ENCODE measurements around the gene MACROD2. TPM values are rescaled to one million over a fixed set of nuclear protein-coding genes. Genes with fewer than 3 reads are reported as not detected.

Gene MACROD2
- polyA plus RNA-seq, 1 donor from 2014 or later, result 23.2 TPM

DNA sequence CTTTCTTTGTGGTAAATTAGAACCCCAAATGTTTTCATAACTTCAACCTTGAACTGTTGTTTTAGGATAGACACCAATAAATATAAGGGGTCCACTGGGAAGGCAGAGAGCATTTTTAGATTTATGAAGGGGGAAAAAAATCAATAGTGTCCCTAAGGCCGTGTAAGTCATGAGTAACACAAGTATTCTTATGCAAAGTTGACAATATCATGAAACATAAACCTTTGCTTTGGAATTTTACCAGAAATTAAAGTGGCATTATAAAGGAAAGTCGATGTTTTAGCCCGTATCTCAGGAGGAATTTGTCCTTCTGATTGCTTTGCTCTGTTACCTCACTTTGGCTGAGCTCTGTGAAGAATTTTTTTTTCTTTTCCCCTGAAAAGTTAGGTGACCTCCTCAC lies 737.0 kb downstream of the MACROD2 start:
- no peak overlapping the region for H3K4me3 ChIP-seq (ENCODE audit: low read length)
- H3F3A ChIP-seq (ENCODE audit: insufficient read depth, low read length, poor library complexity, severe bottlenecking), result no peaks in the 10 kb centered on the region
- no peak for TF ChIP-seq EZH2 (IDR thresholded peaks at IDR 0.05; ENCODE audit: borderline replicate concordance, insufficient read depth, low read length, poor library complexity, severe bottlenecking)
- TF ChIP-seq, protein P1, sequence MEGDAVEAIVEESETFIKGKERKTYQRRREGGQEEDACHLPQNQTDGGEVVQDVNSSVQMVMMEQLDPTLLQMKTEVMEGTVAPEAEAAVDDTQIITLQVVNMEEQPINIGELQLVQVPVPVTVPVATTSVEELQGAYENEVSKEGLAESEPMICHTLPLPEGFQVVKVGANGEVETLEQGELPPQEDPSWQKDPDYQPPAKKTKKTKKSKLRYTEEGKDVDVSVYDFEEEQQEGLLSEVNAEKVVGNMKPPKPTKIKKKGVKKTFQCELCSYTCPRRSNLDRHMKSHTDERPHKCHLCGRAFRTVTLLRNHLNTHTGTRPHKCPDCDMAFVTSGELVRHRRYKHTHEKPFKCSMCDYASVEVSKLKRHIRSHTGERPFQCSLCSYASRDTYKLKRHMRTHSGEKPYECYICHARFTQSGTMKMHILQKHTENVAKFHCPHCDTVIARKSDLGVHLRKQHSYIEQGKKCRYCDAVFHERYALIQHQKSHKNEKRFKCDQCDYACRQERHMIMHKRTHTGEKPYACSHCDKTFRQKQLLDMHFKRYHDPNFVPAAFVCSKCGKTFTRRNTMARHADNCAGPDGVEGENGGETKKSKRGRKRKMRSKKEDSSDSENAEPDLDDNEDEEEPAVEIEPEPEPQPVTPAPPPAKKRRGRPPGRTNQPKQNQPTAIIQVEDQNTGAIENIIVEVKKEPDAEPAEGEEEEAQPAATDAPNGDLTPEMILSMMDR (IDR thresholded peaks at IDR 0.05; ENCODE audit: poor library complexity, severe bottlenecking), result no peak
- no peak for TF ChIP-seq POLR2AphosphoS5 (IDR thresholded peaks at IDR 0.05)
- no peak for TF ChIP-seq EP300 (conservative IDR thresholded peaks at IDR 0.05; ENCODE audit: poor library complexity, severe bottlenecking)
- no peak for TF ChIP-seq MXI1 (conservative IDR thresholded peaks at IDR 0.05; ENCODE audit: poor library complexity, severe bottlenecking)
- no peak for TF ChIP-seq REST (IDR thresholded peaks at IDR 0.05; ENCODE audit: borderline replicate concordance)
- TF ChIP-seq RAD21 (conservative IDR thresholded peaks at IDR 0.05), result no peak
- no peak for TF ChIP-seq SMC3 (conservative IDR thresholded peaks at IDR 0.05; ENCODE audit: poor library complexity)
- no peak for TF ChIP-seq TAF1 (IDR thresholded peaks at IDR 0.05; ENCODE audit: low read depth)
- no peaks in the 10 kb centered on the region for H3K79me2 ChIP-seq (replicated peaks; ENCODE audit: insufficient read depth, low read length)
- H3K9ac ChIP-seq (ENCODE audit: low read length), result no peak overlapping the region
- H3K27ac ChIP-seq (ENCODE audit: low read length), result no peak overlapping the region
- H3K27me3 ChIP-seq (ENCODE audit: insufficient read depth, low read depth, low read length), result no peaks in the 10 kb centered on the region
- no peak overlapping the region for H2AFZ ChIP-seq (ENCODE audit: low read depth, low read length)
- H3K9me3 ChIP-seq (ENCODE audit: low read length), result no peaks in the 10 kb centered on the region
- no peaks in the 10 kb centered on the region for H4K20me1 ChIP-seq (ENCODE audit: insufficient read depth)
- no peaks in the 10 kb centered on the region for H3K9me2 ChIP-seq (ENCODE audit: insufficient read depth, low read length)
- H3K36me3 ChIP-seq (ENCODE audit: insufficient read depth, low read length), result no peaks in the 10 kb centered on the region
- no peak overlapping the region for H3K4me2 ChIP-seq (ENCODE audit: low read length)

GRCh38 chr20:14732996-14733395 lies 737.7 kb downstream of the MACROD2 start:
- H3K79me2 ChIP-seq (replicated peaks; ENCODE audit: insufficient read depth, low read length), result no peaks in the 10 kb centered on the region
- H3K4me3 ChIP-seq (ENCODE audit: low read length), result no peak overlapping the region

More at GRCh38 chr20:14732996-14733395, 737.7 kb downstream of the MACROD2 start:
- Histone ChIP-seq H3K4me2 (ENCODE audit: low read length) (no peak overlapping the region), H3K36me3 (ENCODE audit: insufficient read depth, low read length) (no peaks in the 10 kb centered on the region), H3K27me3 (ENCODE audit: insufficient read depth, low read depth, low read length) (no peaks in the 10 kb centered on the region), H3F3A (ENCODE audit: insufficient read depth, low read length, poor library complexity, severe bottlenecking) (no peaks in the 10 kb centered on the region), H3K9ac (ENCODE audit: low read length) (no peak overlapping the region), H3K9me2 (ENCODE audit: insufficient read depth, low read length) (no peaks in the 10 kb centered on the region), H3K27ac (ENCODE audit: low read length) (no peak overlapping the region), H3K9me3 (ENCODE audit: low read length) (no peaks in the 10 kb centered on the region), H2AFZ (ENCODE audit: low read depth, low read length) (no peak overlapping the region), H4K20me1 (ENCODE audit: insufficient read depth) (no peaks in the 10 kb centered on the region)
- TF ChIP-seq TAF1 (IDR thresholded peaks at IDR 0.05; ENCODE audit: low read depth) (no peak), POLR2AphosphoS5 (IDR thresholded peaks at IDR 0.05) (no peak), RAD21 (conservative IDR thresholded peaks at IDR 0.05) (no peak), MXI1 (conservative IDR thresholded peaks at IDR 0.05; ENCODE audit: poor library complexity, severe bottlenecking) (no peak), EZH2 (IDR thresholded peaks at IDR 0.05; ENCODE audit: borderline replicate concordance, insufficient read depth, low read length, poor library complexity, severe bottlenecking) (no peak), SMC3 (conservative IDR thresholded peaks at IDR 0.05; ENCODE audit: poor library complexity) (no peak), REST (IDR thresholded peaks at IDR 0.05; ENCODE audit: borderline replicate concordance) (no peak), EP300 (conservative IDR thresholded peaks at IDR 0.05; ENCODE audit: poor library complexity, severe bottlenecking) (no peak)
- TF ChIP-seq, protein P1 (IDR thresholded peaks at IDR 0.05; ENCODE audit: poor library complexity, severe bottlenecking), result no peak
